K562 (cell line): ENCODE data around the gene ICAM1. TPM values are rescaled to one million over a fixed set of nuclear protein-coding genes. Genes with fewer than 3 reads are reported as not detected.

Experiments
- CREB3 ChIP-seq: fragments of 450-650 bp; conservative IDR thresholded peaks from 2 replicates; pipeline ENCODE4 v1.6.1; 2016; ENCODE audit warnings: missing genetic modification characterization, low read depth, mild to moderate bottlenecking, missing compliant biosample characterization, moderate library complexity
- HDGF ChIP-seq: fragments of 450-650 bp; IDR thresholded peaks from 2 replicates; pipeline ENCODE4 v1.6.1; 2016
- ZBTB9 ChIP-seq: fragments of 450-650 bp; formaldehyde crosslinking; IDR thresholded peaks from 2 replicates; pipeline ENCODE4 v1.4.0; 2020; ENCODE audit warnings: mild to moderate bottlenecking, moderate library complexity
- polyA plus RNA-seq, 8 experiments: library from polyadenylated mRNA; depleted of rRNA in 4 of 8; stranded (reverse) in 5 of 8; unstranded in 3 of 8; fragments of >200 nt; fragmentation: Nextera tagmentation in 2 of 8; fragmentation: Illumina TruSeq in 1 of 8; extraction: Ambion mirVana in 2 of 8; extraction: Trizol in 1 of 8; gene quantifications; 2 replicates each; pipeline versions ENCODE4 v1.2.1 to v1.2.3, GENCODE V29; 2011 to 2014; ENCODE audit warnings: inconsistent platforms in 1 of 8, missing spikeins in 1 of 8
- total RNA-seq, 7 experiments: library from RNA; depleted of rRNA in 6 of 7; stranded (reverse); fragments of >200 nt in 6 of 7; fragmentation: Illumina TruSeq in 2 of 7; extraction: Trizol in 2 of 7; gene quantifications; 2 replicates each; pipeline versions ENCODE4 v1.2.1 to v1.2.3, GENCODE V29; 2011 to 2021; ENCODE audit warnings: low replicate concordance in 1 of 7
- TF ChIP-seq, protein P1 (sequence below): sonication (generic); formaldehyde crosslinking; IDR thresholded peaks from 2 replicates; pipeline ENCODE4 v1.8.0; 2022; ENCODE audit warnings: mild to moderate bottlenecking, missing genetic modification reagents
- TF ChIP-seq, protein P2 (sequence below), 2 experiments: fragments of 450-650 bp; IDR thresholded peaks; 2 replicates each; pipeline ENCODE4 v1.6.1; 2016
- TF ChIP-seq, protein P3 (sequence below): sonication (generic); formaldehyde crosslinking; IDR thresholded peaks from 2 replicates; pipeline ENCODE4 v1.8.0; 2023; ENCODE audit warnings: missing genetic modification reagents, mild to moderate bottlenecking, borderline replicate concordance
- TF ChIP-seq, protein P4 (sequence below), 2 experiments: fragments of 450-650 bp in 1 of 2; sonication (generic) in 1 of 2; formaldehyde crosslinking; conservative IDR thresholded peaks; 2 replicates each; pipeline versions ENCODE4 v1.4.0 to v1.8.1; 2020 to 2022; ENCODE audit warnings: mild to moderate bottlenecking in 1 of 2, missing genetic modification reagents in 1 of 2

The ICAM1 gene
- total and polyA plus RNA-seq, 9 of the 15 experiments (the other 6 are each of a cell fraction or from before 2014, with no cell fraction given) = 2.3 to 24.4 (median 13.4) TPM

GRCh38 chr19:10286803-10287737 is 16.1 kb downstream of the ICAM1 start, which contains the start of gene ICAM4 (continued):
- TF ChIP-seq, protein P1, sequence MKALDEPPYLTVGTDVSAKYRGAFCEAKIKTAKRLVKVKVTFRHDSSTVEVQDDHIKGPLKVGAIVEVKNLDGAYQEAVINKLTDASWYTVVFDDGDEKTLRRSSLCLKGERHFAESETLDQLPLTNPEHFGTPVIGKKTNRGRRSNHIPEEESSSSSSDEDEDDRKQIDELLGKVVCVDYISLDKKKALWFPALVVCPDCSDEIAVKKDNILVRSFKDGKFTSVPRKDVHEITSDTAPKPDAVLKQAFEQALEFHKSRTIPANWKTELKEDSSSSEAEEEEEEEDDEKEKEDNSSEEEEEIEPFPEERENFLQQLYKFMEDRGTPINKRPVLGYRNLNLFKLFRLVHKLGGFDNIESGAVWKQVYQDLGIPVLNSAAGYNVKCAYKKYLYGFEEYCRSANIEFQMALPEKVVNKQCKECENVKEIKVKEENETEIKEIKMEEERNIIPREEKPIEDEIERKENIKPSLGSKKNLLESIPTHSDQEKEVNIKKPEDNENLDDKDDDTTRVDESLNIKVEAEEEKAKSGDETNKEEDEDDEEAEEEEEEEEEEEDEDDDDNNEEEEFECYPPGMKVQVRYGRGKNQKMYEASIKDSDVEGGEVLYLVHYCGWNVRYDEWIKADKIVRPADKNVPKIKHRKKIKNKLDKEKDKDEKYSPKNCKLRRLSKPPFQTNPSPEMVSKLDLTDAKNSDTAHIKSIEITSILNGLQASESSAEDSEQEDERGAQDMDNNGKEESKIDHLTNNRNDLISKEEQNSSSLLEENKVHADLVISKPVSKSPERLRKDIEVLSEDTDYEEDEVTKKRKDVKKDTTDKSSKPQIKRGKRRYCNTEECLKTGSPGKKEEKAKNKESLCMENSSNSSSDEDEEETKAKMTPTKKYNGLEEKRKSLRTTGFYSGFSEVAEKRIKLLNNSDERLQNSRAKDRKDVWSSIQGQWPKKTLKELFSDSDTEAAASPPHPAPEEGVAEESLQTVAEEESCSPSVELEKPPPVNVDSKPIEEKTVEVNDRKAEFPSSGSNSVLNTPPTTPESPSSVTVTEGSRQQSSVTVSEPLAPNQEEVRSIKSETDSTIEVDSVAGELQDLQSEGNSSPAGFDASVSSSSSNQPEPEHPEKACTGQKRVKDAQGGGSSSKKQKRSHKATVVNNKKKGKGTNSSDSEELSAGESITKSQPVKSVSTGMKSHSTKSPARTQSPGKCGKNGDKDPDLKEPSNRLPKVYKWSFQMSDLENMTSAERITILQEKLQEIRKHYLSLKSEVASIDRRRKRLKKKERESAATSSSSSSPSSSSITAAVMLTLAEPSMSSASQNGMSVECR = peak; percentile 80; the same call in 1 of the 2 replicates
- no peak for TF ChIP-seq HDGF
- peak; percentile 76; the same call in 1 of the 2 replicates for TF ChIP-seq ZBTB9 (CRISPR knock-in tag)
- TF ChIP-seq, protein P2, sequence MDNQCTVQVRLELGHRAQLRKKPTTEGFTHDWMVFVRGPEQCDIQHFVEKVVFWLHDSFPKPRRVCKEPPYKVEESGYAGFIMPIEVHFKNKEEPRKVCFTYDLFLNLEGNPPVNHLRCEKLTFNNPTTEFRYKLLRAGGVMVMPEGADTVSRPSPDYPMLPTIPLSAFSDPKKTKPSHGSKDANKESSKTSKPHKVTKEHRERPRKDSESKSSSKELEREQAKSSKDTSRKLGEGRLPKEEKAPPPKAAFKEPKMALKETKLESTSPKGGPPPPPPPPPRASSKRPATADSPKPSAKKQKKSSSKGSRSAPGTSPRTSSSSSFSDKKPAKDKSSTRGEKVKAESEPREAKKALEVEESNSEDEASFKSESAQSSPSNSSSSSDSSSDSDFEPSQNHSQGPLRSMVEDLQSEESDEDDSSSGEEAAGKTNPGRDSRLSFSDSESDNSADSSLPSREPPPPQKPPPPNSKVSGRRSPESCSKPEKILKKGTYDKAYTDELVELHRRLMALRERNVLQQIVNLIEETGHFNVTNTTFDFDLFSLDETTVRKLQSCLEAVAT (IDR thresholded peaks at IDR 0.05) = peak in 1 of 2 experiments; percentile 81; a peak in 2 of 4 replicates
- TF ChIP-seq, protein P3, sequence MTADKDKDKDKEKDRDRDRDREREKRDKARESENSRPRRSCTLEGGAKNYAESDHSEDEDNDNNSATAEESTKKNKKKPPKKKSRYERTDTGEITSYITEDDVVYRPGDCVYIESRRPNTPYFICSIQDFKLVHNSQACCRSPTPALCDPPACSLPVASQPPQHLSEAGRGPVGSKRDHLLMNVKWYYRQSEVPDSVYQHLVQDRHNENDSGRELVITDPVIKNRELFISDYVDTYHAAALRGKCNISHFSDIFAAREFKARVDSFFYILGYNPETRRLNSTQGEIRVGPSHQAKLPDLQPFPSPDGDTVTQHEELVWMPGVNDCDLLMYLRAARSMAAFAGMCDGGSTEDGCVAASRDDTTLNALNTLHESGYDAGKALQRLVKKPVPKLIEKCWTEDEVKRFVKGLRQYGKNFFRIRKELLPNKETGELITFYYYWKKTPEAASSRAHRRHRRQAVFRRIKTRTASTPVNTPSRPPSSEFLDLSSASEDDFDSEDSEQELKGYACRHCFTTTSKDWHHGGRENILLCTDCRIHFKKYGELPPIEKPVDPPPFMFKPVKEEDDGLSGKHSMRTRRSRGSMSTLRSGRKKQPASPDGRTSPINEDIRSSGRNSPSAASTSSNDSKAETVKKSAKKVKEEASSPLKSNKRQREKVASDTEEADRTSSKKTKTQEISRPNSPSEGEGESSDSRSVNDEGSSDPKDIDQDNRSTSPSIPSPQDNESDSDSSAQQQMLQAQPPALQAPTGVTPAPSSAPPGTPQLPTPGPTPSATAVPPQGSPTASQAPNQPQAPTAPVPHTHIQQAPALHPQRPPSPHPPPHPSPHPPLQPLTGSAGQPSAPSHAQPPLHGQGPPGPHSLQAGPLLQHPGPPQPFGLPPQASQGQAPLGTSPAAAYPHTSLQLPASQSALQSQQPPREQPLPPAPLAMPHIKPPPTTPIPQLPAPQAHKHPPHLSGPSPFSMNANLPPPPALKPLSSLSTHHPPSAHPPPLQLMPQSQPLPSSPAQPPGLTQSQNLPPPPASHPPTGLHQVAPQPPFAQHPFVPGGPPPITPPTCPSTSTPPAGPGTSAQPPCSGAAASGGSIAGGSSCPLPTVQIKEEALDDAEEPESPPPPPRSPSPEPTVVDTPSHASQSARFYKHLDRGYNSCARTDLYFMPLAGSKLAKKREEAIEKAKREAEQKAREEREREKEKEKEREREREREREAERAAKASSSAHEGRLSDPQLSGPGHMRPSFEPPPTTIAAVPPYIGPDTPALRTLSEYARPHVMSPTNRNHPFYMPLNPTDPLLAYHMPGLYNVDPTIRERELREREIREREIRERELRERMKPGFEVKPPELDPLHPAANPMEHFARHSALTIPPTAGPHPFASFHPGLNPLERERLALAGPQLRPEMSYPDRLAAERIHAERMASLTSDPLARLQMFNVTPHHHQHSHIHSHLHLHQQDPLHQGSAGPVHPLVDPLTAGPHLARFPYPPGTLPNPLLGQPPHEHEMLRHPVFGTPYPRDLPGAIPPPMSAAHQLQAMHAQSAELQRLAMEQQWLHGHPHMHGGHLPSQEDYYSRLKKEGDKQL = no peak
- TF ChIP-seq CREB3 (tag) = no peak
- TF ChIP-seq, protein P4, sequence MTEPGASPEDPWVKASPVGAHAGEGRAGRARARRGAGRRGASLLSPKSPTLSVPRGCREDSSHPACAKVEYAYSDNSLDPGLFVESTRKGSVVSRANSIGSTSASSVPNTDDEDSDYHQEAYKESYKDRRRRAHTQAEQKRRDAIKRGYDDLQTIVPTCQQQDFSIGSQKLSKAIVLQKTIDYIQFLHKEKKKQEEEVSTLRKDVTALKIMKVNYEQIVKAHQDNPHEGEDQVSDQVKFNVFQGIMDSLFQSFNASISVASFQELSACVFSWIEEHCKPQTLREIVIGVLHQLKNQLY (CRISPR knock-in tag; conservative IDR thresholded peaks at IDR 0.05) = no peak; a peak in 1 of 4 replicates
